Measurements from ENCODE around the gene TBC1D7.

Gene TBC1D7

GRCh38 chr6:13346245-13346644 lies 17.9 kb upstream of the TBC1D7 start:
- TF ChIP-seq CTCF (conservative IDR thresholded peaks at IDR 0.05): no peak

GRCh38 chr6:13342414-13343019 lies 14.2 kb upstream of the TBC1D7 start:
- TF ChIP-seq CTCF (conservative IDR thresholded peaks at IDR 0.05): no peak
- H3K27ac ChIP-seq: no peak overlapping the region

More at GRCh38 chr6:13346245-13346644, 17.9 kb upstream of the TBC1D7 start:
- H3K27ac ChIP-seq: no peak overlapping the region

- TF ChIP-seq CTCF (conservative IDR thresholded peaks at IDR 0.05): no peak
- H3K27ac ChIP-seq: no peak overlapping the region
These were observed 11.7 kb upstream of the TBC1D7 start for GRCh38 chr6:13339863-13340630.

- no peak overlapping the region for H3K27ac ChIP-seq
- no peak for TF ChIP-seq CTCF (conservative IDR thresholded peaks at IDR 0.05)
These were observed 9.7 kb upstream of the TBC1D7 start for GRCh38 chr6:13338038-13338437.

GRCh38 chr6:13336553-13336952 lies 8.2 kb upstream of the TBC1D7 start:
- no peak overlapping the region for H3K27ac ChIP-seq
- TF ChIP-seq CTCF (conservative IDR thresholded peaks at IDR 0.05): peak; percentile 65

GRCh38 chr6:13334953-13335352 lies 6.6 kb upstream of the TBC1D7 start:
- no peak for TF ChIP-seq CTCF (conservative IDR thresholded peaks at IDR 0.05)
- no peak overlapping the region for H3K27ac ChIP-seq

GRCh38 chr6:13332349-13332706 lies 4.0 kb upstream of the TBC1D7 start:
- TF ChIP-seq CTCF (conservative IDR thresholded peaks at IDR 0.05): no peak
- peak overlapping the region; percentile 47 for H3K27ac ChIP-seq

Data from VCaP (cell line).